ENCODE data around the gene TSHZ1.

The TSHZ1 gene

DNA sequence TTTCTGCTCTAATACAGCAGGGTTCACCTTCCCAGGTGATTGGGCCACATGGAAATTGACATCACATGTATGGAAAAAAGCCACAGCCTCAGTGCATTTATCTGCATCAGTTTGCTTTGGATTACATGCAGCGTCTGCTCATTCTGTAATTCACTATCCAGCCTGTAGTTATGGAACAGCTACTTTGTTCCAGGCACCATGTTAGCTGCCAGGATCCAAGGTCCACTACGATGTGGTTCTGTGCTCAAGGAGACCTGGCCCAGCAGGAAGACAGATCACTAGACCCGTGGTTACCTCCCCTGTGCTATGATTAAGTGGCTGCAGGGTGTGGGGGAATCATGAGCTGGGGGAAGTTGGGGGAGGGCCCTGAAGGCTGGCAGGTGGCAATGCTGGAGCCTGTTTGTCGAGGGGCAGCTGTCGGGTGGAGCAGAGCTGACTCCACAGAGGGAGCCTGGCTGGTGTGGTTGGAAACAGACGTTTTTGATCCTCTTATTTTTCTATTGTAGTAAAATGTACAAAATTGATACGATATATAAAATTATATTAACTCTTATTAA is 58.6 kb downstream of the TSHZ1 start:
- no peak for DNase-seq (ENCODE audit: low read depth, low spot score)

DNA sequence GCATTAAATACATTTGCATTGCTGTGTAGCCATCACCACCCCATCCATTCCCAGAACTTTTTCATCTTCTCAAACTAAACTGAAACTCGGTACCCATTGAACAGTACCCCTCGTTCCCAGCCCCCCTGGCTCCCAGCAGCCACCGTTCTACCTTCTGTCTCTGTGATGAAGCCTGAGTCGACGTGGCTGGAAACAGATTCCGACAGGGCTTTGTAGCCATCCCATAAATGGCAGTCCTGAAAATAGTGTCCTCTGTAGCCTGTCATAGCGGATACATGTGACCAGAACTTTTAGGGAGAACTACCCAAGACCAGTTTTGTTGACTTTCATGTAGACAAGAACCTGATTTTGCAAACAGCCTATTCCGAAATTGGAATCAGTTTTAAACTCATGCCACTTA is 59.1 kb downstream of the TSHZ1 start:
- no peak for DNase-seq (ENCODE audit: low read depth, low spot score)

DNA sequence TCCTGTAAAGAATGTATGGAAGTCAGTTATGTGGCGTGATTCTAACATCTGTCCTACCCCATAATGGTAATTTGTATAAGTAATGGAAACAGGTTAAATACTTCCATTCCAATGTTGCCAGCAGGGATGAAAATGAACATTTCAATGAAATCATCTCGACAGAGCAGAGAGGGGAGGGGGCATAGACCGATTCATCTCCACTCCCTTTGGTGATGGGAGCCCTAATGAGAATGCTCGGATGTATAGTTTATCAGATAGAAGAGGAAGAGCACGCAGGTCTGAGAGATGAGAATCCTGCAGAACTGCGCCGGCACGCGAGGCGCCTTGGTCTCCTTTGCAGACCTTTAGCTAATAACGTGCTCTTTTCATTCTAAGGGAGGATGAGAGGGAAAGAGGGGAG is 61.4 kb downstream of the TSHZ1 start:
- no peak for DNase-seq (ENCODE audit: low read depth, low spot score)

DNA sequence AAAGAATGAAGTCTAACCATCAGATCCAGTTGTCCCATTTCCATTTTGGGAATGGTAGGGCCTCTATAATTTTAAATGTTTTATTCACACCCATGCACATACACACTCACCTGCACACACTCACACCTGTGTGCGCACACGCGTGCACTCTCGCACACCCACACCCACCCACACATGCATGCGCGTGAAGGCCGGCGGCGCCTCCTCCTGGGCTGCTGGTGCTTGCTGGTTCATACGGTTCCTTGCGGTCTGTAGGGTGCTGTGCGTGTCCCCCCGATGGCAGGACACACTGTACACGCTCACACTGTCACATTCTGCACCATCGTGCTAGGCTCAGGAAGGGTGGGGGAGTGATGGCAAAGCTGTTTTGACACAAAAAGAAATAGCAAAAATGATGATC is 63.2 kb downstream of the TSHZ1 start:
- no peak for DNase-seq (ENCODE audit: low read depth, low spot score)

DNA sequence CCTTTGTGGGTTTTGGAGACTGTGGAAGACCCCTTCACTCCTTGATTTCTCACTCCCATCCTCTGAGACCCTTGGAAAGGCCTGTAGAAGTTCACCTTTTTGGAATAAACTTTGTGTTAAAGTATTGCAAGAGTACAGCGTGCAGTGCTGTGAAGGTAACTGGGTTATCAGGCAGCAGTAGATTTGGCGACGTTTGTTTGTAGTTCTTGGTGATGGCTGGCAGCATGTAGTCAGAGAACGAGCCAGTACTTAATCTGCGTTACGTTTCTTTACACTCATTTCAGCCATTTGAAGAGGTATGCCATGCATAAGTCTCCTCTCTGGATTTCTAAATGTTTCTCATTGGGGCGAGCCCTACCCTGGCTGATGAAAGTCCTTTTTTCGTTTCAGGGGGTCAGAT is 64.6 kb downstream of the TSHZ1 start:
- no peak for DNase-seq (ENCODE audit: low read depth, low spot score)

DNA sequence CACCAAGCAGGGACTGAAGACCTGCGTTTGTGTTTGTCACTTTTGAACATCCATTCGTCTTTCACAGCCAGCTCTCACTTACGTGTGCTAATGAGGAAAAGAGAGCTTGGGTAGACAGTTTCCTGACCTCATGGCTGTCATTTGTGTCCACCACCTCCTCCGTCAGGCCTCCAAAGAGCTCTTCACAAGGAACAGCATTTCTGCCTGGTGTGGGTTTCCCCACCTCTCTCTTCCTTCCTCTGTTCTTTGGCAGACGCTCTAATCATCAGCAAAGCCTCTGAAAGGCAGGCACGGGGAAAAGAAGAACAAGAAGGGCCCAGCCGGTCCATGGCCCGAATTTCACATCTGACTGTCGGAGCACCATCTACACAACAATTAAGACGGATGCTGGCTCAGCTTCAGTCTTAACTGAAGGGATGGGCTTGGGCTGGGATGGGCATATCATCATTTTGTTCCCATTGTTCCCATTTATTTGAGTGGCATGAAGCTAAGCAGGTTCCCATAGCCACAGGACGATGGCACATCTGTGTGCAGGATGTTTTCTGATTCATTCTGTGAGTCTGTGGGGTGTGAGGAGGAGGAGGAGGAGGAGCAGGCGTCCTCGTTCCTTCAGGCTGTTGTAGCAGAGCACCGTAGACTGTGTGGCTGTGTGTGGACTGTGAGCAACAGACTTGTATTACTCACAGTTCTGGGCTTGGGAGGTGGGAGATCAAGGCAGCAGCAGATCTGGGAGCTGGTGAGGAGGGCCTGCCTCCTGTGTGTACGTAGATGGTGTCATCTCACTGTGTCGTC is 66.4 kb downstream of the TSHZ1 start:
- DNase-seq (ENCODE audit: low read depth, low spot score), result peak; percentile 39

DNA sequence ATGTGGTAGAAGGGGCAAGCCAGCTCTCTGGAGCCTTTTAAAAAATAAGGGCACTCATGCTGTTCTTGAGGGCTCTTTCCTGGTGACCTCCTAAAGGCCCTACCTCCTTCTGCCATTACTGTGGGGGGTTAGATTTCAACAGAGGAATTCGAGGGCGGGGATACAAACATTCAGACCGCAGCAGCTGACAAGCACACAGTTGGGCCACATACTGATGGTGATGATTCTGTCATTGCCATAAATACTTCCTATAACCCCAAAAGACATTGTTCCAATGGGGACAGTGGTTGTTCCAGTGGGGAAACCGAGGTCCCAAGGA is 67.0 kb downstream of the TSHZ1 start:
- no peak for DNase-seq (ENCODE audit: low read depth, low spot score)

DNA sequence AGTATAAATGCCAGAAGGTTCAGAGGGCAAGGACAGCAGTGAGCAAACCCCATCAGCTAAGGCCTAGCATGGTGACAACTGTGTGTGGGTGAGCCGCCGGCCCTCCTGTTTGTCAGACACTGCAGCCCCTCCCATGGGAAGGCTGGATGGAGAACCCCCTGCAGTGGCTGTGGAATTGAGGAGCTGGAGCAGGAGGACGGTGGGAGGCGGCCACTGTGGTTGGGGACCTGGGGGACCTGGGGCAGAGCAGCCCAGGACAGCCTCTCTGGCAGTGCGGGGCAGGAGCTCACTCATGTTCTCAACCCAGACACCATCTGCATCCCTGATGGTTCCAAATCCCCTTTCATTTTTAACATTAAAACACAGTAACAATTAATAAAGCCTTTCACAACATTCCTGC is 68.8 kb downstream of the TSHZ1 start:
- DNase-seq (ENCODE audit: low read depth, low spot score), result no peak

DNA sequence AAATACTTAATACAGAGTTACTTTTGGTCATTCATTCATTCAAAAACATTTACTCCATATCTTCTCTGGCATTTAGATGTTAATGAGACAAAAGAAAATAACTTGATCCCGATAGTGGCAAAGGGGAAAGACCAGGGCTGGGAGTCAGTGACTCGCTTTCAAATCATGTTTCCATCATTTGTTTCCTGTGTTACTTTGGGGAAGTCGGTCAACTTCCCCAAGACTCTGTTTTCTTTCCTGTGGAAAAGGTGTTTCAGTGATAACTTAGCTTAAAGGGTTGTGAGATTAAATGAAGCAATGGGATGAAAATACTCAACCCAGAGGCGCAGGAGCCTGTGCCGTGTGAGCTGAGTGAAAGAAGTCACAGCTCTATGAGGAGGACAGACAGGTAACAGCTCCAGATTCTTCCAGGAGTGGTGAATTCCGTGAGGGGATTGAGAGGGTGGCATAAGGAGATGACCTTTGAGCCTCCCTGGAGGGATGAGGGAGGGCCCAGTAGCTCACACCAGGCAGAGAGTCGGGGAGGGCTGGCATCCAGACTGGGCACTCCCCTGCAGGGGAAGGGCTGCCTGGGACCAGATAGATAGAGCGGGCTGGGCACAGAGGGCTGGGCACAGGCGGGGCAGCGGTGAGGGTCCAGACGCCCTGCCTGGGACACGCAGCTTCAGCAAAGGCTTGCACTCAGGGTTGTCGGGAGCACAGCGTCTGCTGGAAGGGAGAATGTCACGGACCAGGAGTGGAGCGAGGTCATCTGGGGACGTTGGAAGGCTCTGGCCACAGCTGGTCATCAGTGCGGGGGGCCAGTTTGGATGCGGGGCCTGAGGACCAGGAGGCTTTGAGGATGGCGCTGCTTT is 70.1 kb downstream of the TSHZ1 start:
- peak; percentile 15 for DNase-seq (ENCODE audit: low read depth, low spot score)

DNA sequence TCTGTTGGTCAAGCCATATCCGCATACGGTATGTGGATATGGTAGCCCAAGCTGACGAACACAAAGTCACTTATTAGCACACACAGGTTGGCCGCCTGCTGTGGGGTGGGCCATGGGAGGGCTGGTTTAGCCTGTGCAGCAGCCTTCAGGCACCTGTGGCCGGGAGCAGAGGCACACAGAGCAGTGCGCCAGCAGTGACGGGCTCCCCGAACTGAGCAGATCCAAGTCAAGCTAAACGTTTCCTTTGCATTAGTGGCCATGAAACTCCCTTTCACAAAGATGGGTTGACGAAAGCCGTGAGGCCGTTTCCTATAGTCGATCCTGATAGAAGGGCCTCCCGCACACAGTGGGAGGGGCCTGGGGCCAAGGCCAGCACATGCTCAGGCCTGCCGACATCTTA is 72.1 kb downstream of the TSHZ1 start:
- no peak for DNase-seq (ENCODE audit: low read depth, low spot score)

DNA sequence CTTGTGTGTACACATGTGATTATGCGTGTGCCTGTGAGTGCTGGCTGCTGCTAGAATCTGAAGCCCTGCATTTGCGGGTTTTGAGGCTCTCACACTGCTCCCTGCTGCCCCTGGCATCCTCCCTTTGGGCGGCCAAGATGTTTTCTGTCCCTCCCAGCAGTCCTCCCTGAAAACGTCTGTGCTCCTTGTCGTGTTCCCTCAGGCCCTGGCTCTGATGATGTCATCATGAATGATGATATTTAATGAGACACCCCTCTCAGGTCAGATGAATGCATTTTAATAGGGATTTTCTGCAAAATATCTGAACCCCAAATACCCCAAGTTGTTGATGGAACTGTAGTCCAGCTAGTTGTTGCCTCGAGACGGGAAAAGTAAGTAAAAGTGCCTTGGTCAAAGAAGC is 73.1 kb downstream of the TSHZ1 start:
- no peak for DNase-seq (ENCODE audit: low read depth, low spot score)

DNA sequence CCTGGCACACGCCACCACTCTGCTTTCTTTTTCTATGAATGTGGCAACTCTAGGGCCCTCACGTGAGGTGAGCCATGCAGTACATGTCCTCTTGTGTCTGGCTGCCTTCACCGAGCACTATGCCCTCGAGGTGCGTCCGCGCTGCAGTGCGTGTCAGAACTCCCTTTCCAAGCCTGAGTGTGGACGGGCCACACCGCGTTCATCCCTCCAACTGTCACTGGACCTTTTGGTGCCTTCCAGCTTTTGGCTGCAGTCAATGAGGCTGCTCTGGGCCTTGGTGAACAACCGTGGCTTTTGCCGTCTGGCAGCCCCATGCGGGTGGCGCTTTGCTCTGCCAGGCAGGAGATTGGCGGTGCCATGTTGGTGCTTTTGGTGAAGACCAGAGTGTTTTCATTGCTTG is 74.0 kb downstream of the TSHZ1 start:
- no peak for DNase-seq (ENCODE audit: low read depth, low spot score)

DNA sequence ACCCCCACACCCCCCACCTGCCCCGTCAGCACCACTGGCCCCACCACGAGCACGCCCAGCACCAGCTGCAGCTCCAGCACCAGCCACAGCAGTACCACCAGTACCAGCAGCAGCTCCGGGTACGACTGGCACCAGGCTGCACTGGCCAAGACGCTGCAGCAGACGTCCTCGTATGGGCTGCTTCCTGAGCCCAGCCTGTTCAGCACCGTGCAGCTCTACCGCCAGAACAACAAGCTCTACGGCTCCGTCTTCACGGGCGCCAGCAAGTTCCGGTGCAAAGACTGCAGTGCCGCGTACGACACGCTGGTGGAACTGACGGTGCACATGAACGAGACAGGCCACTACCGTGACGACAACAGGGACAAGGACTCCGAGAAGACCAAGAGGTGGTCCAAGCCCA is 75.3 kb downstream of the TSHZ1 start:
- no peak for DNase-seq (ENCODE audit: low read depth, low spot score)

DNA sequence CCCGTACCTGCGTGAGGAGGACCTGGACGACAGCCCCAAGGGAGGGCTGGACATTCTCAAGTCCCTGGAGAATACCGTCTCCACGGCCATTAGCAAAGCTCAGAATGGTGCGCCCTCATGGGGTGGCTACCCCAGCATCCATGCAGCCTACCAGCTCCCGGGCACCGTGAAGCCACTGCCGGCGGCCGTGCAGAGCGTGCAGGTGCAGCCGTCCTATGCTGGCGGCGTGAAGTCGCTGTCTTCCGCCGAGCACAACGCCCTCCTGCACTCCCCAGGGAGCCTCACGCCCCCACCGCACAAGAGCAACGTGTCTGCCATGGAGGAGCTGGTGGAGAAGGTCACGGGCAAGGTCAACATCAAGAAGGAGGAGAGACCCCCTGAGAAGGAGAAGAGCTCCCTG is 76.4 kb downstream of the TSHZ1 start:
- DNase-seq (ENCODE audit: low read depth, low spot score), result no peak

DNA sequence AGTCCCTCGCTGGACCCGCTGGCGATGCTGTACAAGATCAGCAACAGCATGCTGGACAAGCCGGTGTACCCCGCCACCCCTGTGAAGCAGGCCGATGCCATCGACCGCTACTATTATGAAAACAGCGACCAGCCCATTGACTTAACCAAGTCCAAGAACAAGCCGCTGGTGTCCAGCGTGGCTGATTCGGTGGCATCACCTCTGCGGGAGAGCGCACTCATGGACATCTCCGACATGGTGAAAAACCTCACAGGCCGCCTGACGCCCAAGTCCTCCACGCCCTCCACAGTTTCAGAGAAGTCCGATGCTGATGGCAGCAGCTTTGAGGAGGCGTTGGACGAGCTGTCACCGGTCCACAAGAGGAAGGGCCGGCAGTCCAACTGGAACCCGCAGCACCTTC is 77.1 kb downstream of the TSHZ1 start:
- no peak for DNase-seq (ENCODE audit: low read depth, low spot score)

DNA sequence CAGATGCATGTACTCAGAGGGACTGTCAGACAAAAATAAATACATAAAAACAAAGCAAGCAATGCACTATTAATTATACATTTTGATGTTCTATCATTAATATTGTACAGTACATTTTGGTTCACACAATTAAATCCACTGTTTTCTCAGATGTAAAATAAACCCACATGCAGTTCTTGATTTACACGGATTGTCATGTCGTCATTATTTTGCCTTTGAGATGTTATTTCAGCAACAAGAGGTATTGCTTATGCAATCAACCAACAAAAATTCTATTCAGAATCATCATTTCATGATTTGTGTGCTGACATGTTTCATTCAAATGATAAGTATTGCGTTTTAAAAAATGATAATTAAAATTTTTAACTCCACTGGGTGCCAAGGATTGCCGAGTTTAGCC is 79.2 kb downstream of the TSHZ1 start:
- DNase-seq (ENCODE audit: low read depth, low spot score), result no peak

DNA sequence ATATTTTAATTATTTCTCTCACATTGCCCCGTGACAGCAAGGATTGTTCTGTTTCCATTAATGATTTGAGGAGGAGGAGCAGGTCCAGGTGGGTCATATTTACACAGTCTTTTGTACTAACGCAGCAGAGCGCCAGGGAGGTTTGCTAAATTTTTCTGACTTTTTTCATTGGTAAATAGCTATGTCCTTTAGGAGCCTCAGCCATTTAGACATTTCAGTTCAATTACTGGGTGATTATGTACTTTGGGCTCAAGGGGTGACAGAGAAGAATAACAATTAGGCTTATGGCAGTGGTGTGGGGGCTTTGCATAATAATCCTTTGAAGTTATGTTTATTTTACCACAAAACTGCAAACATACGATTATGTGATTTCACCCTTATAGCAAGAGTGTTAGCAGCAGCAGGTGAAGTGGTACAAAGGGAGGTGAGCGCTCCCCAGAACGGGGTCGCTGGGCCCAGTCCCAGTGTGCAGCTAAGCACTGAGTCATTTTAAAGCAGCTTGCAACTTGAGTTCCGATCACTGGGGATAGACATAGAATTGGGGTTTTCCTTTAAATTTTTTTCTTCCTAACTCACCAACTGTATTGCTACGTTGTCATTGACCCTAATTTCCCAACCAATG is 80.3 kb downstream of the TSHZ1 start:
- DNase-seq (ENCODE audit: low read depth, low spot score), result no peak

DNA sequence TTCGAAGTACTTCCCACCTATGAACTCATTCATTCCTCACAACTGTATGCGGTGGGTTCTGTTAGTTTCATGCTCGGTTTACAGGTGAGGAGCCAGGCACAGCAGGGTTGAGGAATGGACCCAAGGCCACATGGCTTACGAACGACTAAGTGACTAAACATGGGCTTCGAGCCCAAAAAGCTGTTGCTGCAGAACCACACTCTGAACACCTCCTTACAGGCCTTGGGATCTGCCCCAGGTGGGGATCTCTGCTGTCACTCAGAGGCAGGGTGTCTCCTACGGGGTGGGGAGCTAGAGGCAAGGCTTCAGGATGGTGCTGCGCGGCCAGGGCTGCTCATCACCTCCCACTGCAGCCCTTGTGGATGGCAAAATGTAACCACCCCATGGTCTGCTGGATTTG is 80.9 kb downstream of the TSHZ1 start:
- DNase-seq (ENCODE audit: low read depth, low spot score), result no peak

DNA sequence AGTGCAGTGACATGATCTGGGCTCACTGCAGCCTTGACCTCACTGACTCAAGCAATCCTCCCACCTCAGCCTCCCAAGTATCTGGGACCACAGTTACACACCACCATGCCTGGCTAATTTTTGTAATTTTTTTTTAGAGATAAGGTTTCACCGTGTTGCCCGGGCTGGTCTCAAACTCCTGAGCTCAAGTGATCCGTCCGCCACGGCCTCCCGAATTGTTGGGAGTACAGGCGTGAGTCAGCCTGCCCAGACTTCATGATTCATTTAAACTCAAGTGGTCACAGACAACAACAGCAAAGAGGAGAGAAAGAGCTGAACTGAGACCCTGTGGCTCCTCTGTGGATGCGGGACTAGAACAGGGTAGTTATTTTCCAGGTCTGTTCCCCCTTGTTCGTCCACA is 83.0 kb downstream of the TSHZ1 start:
- DNase-seq (ENCODE audit: low read depth, low spot score), result peak; percentile 55

DNA sequence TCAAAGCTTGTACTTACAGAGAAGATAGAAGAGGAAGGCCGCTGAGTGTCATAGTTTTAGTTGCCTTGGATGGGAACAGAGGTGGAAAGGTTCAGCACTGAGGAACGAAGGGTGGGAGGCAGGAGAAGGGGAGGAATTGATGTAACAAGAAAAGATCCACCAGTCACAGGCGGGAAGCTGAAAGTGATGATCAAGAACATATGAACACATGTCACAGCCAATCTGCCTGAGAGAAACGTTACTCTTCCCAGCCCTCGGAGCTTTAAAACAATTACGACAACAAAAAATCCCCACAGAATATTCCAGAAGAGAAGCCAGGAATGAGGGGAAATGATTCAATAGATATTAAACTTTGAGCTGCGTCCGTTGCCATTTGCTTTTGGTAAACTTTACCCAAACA is 87.1 kb downstream of the TSHZ1 start:
- no peak for DNase-seq (ENCODE audit: low read depth, low spot score)

DNA sequence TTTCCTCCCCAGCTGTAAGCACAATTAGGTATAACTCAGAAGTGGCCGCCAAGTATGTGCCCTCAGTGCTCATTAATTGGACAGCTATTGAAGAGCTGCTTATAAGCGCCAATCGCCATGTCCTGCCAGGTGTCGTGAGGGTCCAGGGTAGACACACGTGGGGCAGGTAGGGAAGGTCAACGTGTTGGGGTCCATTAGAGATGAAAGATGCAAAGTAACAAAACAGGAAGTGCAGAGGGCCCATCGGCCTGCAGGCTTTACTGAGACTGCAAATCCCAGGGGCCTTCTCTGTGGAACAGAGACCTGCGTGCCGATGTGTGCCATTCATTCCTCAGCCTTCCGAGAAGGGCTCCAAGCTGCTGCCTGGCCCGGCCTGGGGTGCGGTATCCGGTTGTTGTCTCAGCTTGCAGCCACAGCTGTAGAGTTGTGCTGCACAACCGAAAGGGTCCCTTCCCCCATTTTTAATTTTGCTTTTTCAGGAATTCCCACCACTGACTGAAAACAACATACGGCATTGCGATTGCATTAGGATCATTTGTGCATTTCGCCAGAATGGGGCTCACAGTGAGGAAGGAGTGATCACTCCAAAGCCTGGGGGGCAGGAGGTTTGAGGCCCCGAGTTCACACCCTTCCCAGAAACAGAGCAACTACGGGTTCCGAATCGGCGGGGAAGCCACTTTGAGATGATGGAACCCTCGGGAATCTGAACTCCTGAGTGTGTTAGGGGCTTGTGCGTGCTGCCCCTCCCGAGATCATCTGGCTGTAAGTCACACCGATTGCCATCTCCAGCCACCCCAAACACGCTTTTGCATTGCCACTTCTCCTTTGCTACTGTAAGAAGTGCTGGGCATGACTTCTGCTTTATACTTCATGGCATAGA is 94.3 kb downstream of the TSHZ1 start:
- no peak for DNase-seq (ENCODE audit: low read depth, low spot score)

DNA sequence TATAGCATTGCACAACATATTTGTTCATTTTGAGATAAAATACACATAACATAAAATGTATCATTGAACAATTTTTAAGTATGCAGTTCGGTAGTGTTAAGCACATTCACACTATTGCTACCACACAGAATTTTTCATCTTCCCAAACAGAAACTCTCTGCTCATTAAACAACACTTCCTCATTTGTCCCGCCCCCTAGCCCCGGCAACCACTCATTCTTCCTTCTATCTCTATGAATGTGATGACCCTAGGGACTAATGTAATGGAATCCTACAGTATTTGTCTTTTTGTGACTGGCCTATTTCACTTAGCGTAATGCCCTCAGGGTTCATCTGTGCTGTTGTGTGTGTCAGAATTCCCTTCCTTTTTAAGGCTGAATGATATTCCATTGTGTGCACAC is 95.4 kb downstream of the TSHZ1 start:
- no peak for DNase-seq (ENCODE audit: low read depth, low spot score)
